H1 (cell line): ENCODE results near the gene NR3C1. TPM values are rescaled to one million over a fixed set of nuclear protein-coding genes. Genes with fewer than 3 reads are reported as not detected.

Experiments
- CTCF ChIA-PET: fragments of 300-600 bp; sonication (Branson Sonifier 250); formaldehyde crosslinking; loops from one replicate; lab custom pipeline; 2021; ENCODE audit not compliant: partially characterized antibody; lab: Charles Lee
- POLR2A ChIA-PET: fragments of 300-600 bp; sonication (Branson Sonifier 250); formaldehyde crosslinking; loops from one replicate; lab custom pipeline; 2021; ENCODE audit warnings: inconsistent platforms; ENCODE audit not compliant: partially characterized antibody; lab: Charles Lee
- DNase-seq, 2 experiments: peaks; one replicate each; pipeline versions ENCODE4 v3.0.0 to v3.0.0-alpha.2; 2010 to 2022; ENCODE audit warnings: low spot score in 2 of 2, low read depth in 1 of 2, mixed read lengths in 1 of 2
- FAIRE-seq: peaks from 2 replicates; lab custom pipeline; 2011; peaks lifted over from hg19 to GRCh38; lab: Jason Lieb, UNC
- H2AFZ ChIP-seq: 2 replicates; pipeline ENCODE4 v1.8.1; 2012; ENCODE audit warnings: low read length, inconsistent platforms
- H2AK5ac ChIP-seq: 2 replicates; pipeline ENCODE4 v1.6.1; 2013; ENCODE audit warnings: low read depth, low read length
- H2BK120ac ChIP-seq: replicated peaks from 2 replicates; pipeline ENCODE3; 2013; ENCODE audit warnings: low read depth, low read length, inconsistent platforms
- H2BK12ac ChIP-seq: 2 replicates; pipeline ENCODE4 v1.6.1; 2013; ENCODE audit warnings: low read depth, low read length
- H2BK15ac ChIP-seq: 2 replicates; pipeline ENCODE4 v1.6.1; 2013; ENCODE audit warnings: low read length
- H2BK20ac ChIP-seq: 2 replicates; pipeline ENCODE4 v1.6.1; 2013; ENCODE audit warnings: low read length
- H2BK5ac ChIP-seq: 2 replicates; pipeline ENCODE4 v1.6.1; 2013; ENCODE audit warnings: low read depth, low read length
- H3K14ac ChIP-seq: 2 replicates; pipeline ENCODE4 v1.6.1; 2013; ENCODE audit warnings: inconsistent platforms; ENCODE audit not compliant: insufficient read length
- H3K18ac ChIP-seq: 2 replicates; pipeline ENCODE4 v1.6.1; 2013; ENCODE audit warnings: low read length; ENCODE audit errors: extremely low read depth
- H3K23ac ChIP-seq: 2 replicates; pipeline ENCODE4 v1.6.1; 2013; ENCODE audit warnings: inconsistent platforms; ENCODE audit not compliant: insufficient read length
- H3K23me2 ChIP-seq: 2 replicates; pipeline ENCODE4 v1.6.1; 2013; ENCODE audit warnings: low read depth, low read length
- H3K27ac ChIP-seq: 2 replicates; pipeline ENCODE4 v1.6.1; 2011; ENCODE audit warnings: low read depth, low read length, inconsistent platforms
- H3K27me3 ChIP-seq, 4 experiments: replicated peaks in 1 of 4; 1 replicate in 1 of 4; 2 replicates in 3 of 4; pipeline versions ENCODE4 v1.6.1 to v1.8.1; 2011 to 2013; ENCODE audit warnings: low read length in 3 of 4, mild to moderate bottlenecking in 3 of 4, inconsistent platforms in 2 of 4, mixed read lengths in 2 of 4, moderate library complexity in 1 of 4; ENCODE audit not compliant: control insufficient read depth in 3 of 4, insufficient read depth in 3 of 4; ENCODE audit errors: extremely low read depth in 1 of 4
- H3K36me3 ChIP-seq, 4 experiments: 2 replicates each; pipeline versions ENCODE4 v1.6.1 to v1.8.1; 2011 to 2013; ENCODE audit warnings: mild to moderate bottlenecking in 4 of 4, low read length in 3 of 4, moderate library complexity in 2 of 4, control low read depth in 1 of 4, inconsistent platforms in 1 of 4; ENCODE audit not compliant: insufficient read depth in 4 of 4, control insufficient read depth in 2 of 4
- H3K4ac ChIP-seq: replicated peaks from 2 replicates; pipeline ENCODE3; 2013; ENCODE audit warnings: low read length, low read depth, mixed read lengths, inconsistent platforms; ENCODE audit not compliant: insufficient read length
- H3K4me1 ChIP-seq, 4 experiments: replicated peaks in 1 of 4; 1 replicate in 1 of 4; 2 replicates in 3 of 4; pipeline versions ENCODE4 v1.6.1 to v1.8.1; 2011 to 2013; ENCODE audit warnings: low read length in 3 of 4, inconsistent platforms in 2 of 4, mixed read lengths in 1 of 4; ENCODE audit not compliant: insufficient read depth in 4 of 4, control insufficient read depth in 3 of 4
- H3K4me2 ChIP-seq, 2 experiments: 2 replicates each; pipeline versions ENCODE4 v1.6.1 to v1.8.1; 2011 to 2013; ENCODE audit warnings: low read depth in 2 of 2, low read length in 2 of 2, control low read depth in 1 of 2, inconsistent platforms in 1 of 2, mild to moderate bottlenecking in 1 of 2; ENCODE audit not compliant: insufficient read depth in 1 of 2
- H3K4me3 ChIP-seq, 4 experiments: fragments of 200-600, 300-600 bp in 1 of 4; sonication (generic), shearing (Covaris generic), sonication (Bioruptor Twin) in 1 of 4; 2 replicates each; pipeline versions ENCODE4 v1.5.1 to v1.8.1; 2011 to 2016; ENCODE audit warnings: low read length in 4 of 4, low read depth in 3 of 4, control low read depth in 2 of 4, inconsistent platforms in 2 of 4, mild to moderate bottlenecking in 2 of 4, mixed read lengths in 1 of 4, moderate library complexity in 1 of 4; ENCODE audit not compliant: insufficient read depth in 2 of 4; ENCODE audit errors: extremely low read depth in 1 of 4
- H3K56ac ChIP-seq: replicated peaks from 2 replicates; pipeline ENCODE3; 2013; ENCODE audit warnings: low read depth, mild to moderate bottlenecking, mixed read lengths, low read length, inconsistent platforms; ENCODE audit not compliant: insufficient read length
- H3K79me1 ChIP-seq: 2 replicates; pipeline ENCODE4 v1.6.1; 2013; ENCODE audit warnings: low read depth, low read length, control low read depth
- H3K79me2 ChIP-seq, 2 experiments: 2 replicates each; pipeline versions ENCODE4 v1.6.1 to v1.8.1; 2012 to 2013; ENCODE audit warnings: low read length in 2 of 2, mild to moderate bottlenecking in 2 of 2, inconsistent platforms in 1 of 2; ENCODE audit not compliant: insufficient read depth in 2 of 2, control insufficient read depth in 1 of 2
- H3K9ac ChIP-seq, 4 experiments: replicated peaks in 1 of 4; 1 replicate in 1 of 4; 2 replicates in 3 of 4; pipeline versions ENCODE4 v1.6.1 to v1.8.1; 2011 to 2013; ENCODE audit warnings: low read depth in 3 of 4, low read length in 3 of 4, control low read depth in 2 of 4, mild to moderate bottlenecking in 2 of 4, moderate library complexity in 2 of 4, inconsistent platforms in 1 of 4; ENCODE audit errors: extremely low read depth in 1 of 4
- H3K9me3 ChIP-seq, 2 experiments: 2 replicates each; pipeline versions ENCODE4 v1.6.1 to v1.8.1; 2012 to 2013; ENCODE audit warnings: mild to moderate bottlenecking in 2 of 2, moderate library complexity in 2 of 2, control low read depth in 1 of 2, inconsistent platforms in 1 of 2, low read depth in 1 of 2, low read length in 1 of 2, mixed read lengths in 1 of 2; ENCODE audit not compliant: insufficient read depth in 2 of 2
- H4K20me1 ChIP-seq, 2 experiments: replicated peaks in 1 of 2; 2 replicates each; pipeline versions ENCODE3 to v1.8.1; 2011 to 2013; ENCODE audit warnings: inconsistent platforms in 2 of 2, low read length in 2 of 2, mild to moderate bottlenecking in 1 of 2; ENCODE audit not compliant: insufficient read depth in 2 of 2, control insufficient read depth in 1 of 2
- H4K5ac ChIP-seq: 2 replicates; pipeline ENCODE4 v1.6.1; 2013; ENCODE audit warnings: low read length, low read depth, mixed read lengths, inconsistent platforms; ENCODE audit not compliant: insufficient read length
- H4K8ac ChIP-seq: 2 replicates; pipeline ENCODE4 v1.8.0; 2013; ENCODE audit warnings: mild to moderate bottlenecking, moderate library complexity, low read length, inconsistent platforms; ENCODE audit not compliant: insufficient read depth; ENCODE audit errors: extremely low read depth
- H4K91ac ChIP-seq: replicated peaks from 2 replicates; pipeline ENCODE3; 2013; ENCODE audit warnings: low read length, mixed read lengths, inconsistent platforms; ENCODE audit not compliant: insufficient read length
- ATF2 ChIP-seq: IDR thresholded peaks from 2 replicates; pipeline ENCODE4 v1.6.1; 2012; ENCODE audit warnings: low read length, inconsistent platforms
- CTCF ChIP-seq, 3 experiments: IDR thresholded peaks; 1 replicate in 2 of 3; 2 replicates in 1 of 3; pipeline versions ENCODE4 v1.5.1 to v1.6.1; 2011; ENCODE audit warnings: low read length in 3 of 3, mild to moderate bottlenecking in 3 of 3, inconsistent platforms in 2 of 3, low read depth in 1 of 3, moderate library complexity in 1 of 3; ENCODE audit not compliant: insufficient read depth in 1 of 3; ENCODE audit errors: control extremely low read depth in 1 of 3
- EZH2 ChIP-seq: fragments of 200-600 bp; sonication (generic); IDR thresholded peaks from 2 replicates; pipeline ENCODE4 v1.7.1; 2012; ENCODE audit warnings: low read depth, mild to moderate bottlenecking, moderate library complexity, low read length, inconsistent platforms; ENCODE audit not compliant: severe bottlenecking
- FOSL1 ChIP-seq: IDR thresholded peaks from 2 replicates; pipeline ENCODE4 v1.6.1; 2011; ENCODE audit warnings: mild to moderate bottlenecking, low read depth, low read length, moderate library complexity; ENCODE audit not compliant: insufficient read depth
- NRF1 ChIP-seq: IDR thresholded peaks from 2 replicates; pipeline ENCODE4 v1.6.1; 2011; ENCODE audit warnings: mild to moderate bottlenecking, low read depth, low read length, improper control_type of control experiment
- POLR2AphosphoS5 ChIP-seq: IDR thresholded peaks from 2 replicates; pipeline ENCODE4 v1.6.1; 2011; ENCODE audit warnings: low read depth, low read length
- RBBP5 ChIP-seq: IDR thresholded peaks from 2 replicates; pipeline ENCODE4 v1.7.1; 2012; ENCODE audit warnings: low read depth, mild to moderate bottlenecking, inconsistent platforms, low read length, moderate library complexity, borderline replicate concordance
- RXRA ChIP-seq: IDR thresholded peaks from 2 replicates; pipeline ENCODE4 v1.6.1; 2011; ENCODE audit warnings: low read depth, mild to moderate bottlenecking, low read length, moderate library complexity; ENCODE audit not compliant: insufficient read depth
- SP2 ChIP-seq: IDR thresholded peaks from 2 replicates; pipeline ENCODE4 v1.6.1; 2012; ENCODE audit warnings: mild to moderate bottlenecking, low read length, inconsistent platforms
- TAF7 ChIP-seq: optimal IDR thresholded peaks from 2 replicates; pipeline ENCODE3; 2011; ENCODE audit warnings: low read depth, mild to moderate bottlenecking, inconsistent platforms, low read length, moderate library complexity, borderline replicate concordance
- WGBS, 2 experiments: shearing (Covaris generic) in 1 of 2; methylation state at CpG; one replicate each; pipeline versions ENCODE4 v1.1.6 to v1.1.7; 2013 to 2015; ENCODE audit warnings: low lambda C conversion rate in 2 of 2, mixed read lengths in 2 of 2, inconsistent platforms in 1 of 2, low coverage in 1 of 2, missing lambda C conversion rate in 1 of 2; ENCODE audit not compliant: insufficient replicate concordance in 2 of 2, insufficient coverage in 1 of 2, insufficient read length in 1 of 2; ENCODE audit errors: extremely low coverage in 1 of 2, missing lambda C conversion rate in 1 of 2; 5-methylcytosine and 5-hydroxymethylcytosine counted together
- polyA plus RNA-seq, 7 experiments: library from polyadenylated mRNA; depleted of rRNA in 3 of 7; stranded (reverse) in 5 of 7; unstranded in 2 of 7; fragments of >200 nt in 5 of 7; fragments of 200-250 nt in 2 of 7; gene quantifications; 1 replicate in 5 of 7; 2 replicates in 1 of 7; 4 replicates in 1 of 7; pipeline versions ENCODE4 v1.2.1 to v1.2.3, GENCODE V29; 2011 to 2013; ENCODE audit warnings: missing spikeins in 2 of 7, mixed read lengths in 2 of 7
- total RNA-seq: library from RNA; stranded (reverse); fragmentation: NEBNext Ultra II Directional; extraction: Animal tissue kit (Norgen Biotek cat#: 25700); gene quantifications from 2 replicates; pipeline ENCODE4 v1.2.1, GENCODE V29; 2021

The NR3C1 gene
- total and polyA plus RNA-seq, 2 of the 8 experiments (the other 6 are each of a cell fraction or from before 2014, with no cell fraction given), result 1.7 to 5.4 TPM

- Histone ChIP-seq H3K9me3 (no peaks in the 10 kb centered on the region), H3K4me3 (no peak overlapping the region), H3K4me2 (no peak overlapping the region), H4K8ac (no peak overlapping the region), H3K4ac (no peak overlapping the region), H2AFZ (no peak overlapping the region), H3K27me3 (no peaks in the 10 kb centered on the region), H3K27ac (no peak overlapping the region), H3K9ac (no peak overlapping the region), H2BK15ac (no peak overlapping the region), H4K91ac (no peak overlapping the region), H3K23me2 (no peaks in the 10 kb centered on the region), H3K79me1 (no peaks in the 10 kb centered on the region), H3K14ac (no peak overlapping the region), H2AK5ac (no peak overlapping the region), H4K5ac (no peak overlapping the region), H3K18ac (no peak overlapping the region), H4K20me1 (no peaks in the 10 kb centered on the region), H3K23ac (no peak overlapping the region), H2BK120ac (no peak overlapping the region), H2BK5ac (no peak overlapping the region), H3K79me2 (no peaks in the 10 kb centered on the region), H3K56ac (no peak overlapping the region), H3K4me1 (no peaks in the 10 kb centered on the region), H2BK12ac (no peak overlapping the region), H2BK20ac (no peak overlapping the region), H3K36me3 (no peaks in the 10 kb centered on the region; a peak in 1 of 8 replicates)
- 80% methylated on average over 4 of the region's 5 CpGs; no CpG with 5 or more reads in 1 of the 2 experiments for WGBS, 2 experiments
- POLR2A ChIA-PET, result no interaction called here
- CTCF ChIA-PET, result no interaction called here
- FAIRE-seq, result no peak
- DNase-seq, result no peak
- TF ChIP-seq CTCF (IDR thresholded peaks at IDR 0.05; ENCODE audit: control extremely low read depth in 1 of 3, insufficient read depth in 1 of 3, low read depth in 1 of 3, low read length in 3 of 3) (no peak), RBBP5 (no peak), RXRA (no peak), NRF1 (no peak), FOSL1 (no peak), POLR2AphosphoS5 (no peak), SP2 (no peak), TAF7 (no peak), ATF2 (no peak), EZH2 (no peak)
Measured at GRCh38 chr5:143311428-143311827, 92.1 kb downstream of the NR3C1 start.
